ENCODE results near the gene STAC2.

Gene STAC2, protein sequence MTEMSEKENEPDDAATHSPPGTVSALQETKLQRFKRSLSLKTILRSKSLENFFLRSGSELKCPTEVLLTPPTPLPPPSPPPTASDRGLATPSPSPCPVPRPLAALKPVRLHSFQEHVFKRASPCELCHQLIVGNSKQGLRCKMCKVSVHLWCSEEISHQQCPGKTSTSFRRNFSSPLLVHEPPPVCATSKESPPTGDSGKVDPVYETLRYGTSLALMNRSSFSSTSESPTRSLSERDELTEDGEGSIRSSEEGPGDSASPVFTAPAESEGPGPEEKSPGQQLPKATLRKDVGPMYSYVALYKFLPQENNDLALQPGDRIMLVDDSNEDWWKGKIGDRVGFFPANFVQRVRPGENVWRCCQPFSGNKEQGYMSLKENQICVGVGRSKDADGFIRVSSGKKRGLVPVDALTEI

GRCh38 chr17:39225308-39225958 is at the start of gene STAC2:
Gene STAC2 (minus strand): TSS chr17:39225945. CDS start chr17:39225502, 443 bp downstream.
- DNase-seq (ENCODE audit: low read depth): no peak
- TF ChIP-seq CTCF (conservative IDR thresholded peaks at IDR 0.05; ENCODE audit: low read depth, low read length): no peak
- peak within 1 kb of the TSS; percentile 35 for H3K4me3 ChIP-seq (ENCODE audit: low read length)

- no peak overlapping the region for H3K4me3 ChIP-seq (ENCODE audit: low read length)
- no peak for DNase-seq (ENCODE audit: low read depth)
- TF ChIP-seq CTCF (conservative IDR thresholded peaks at IDR 0.05; ENCODE audit: low read depth, low read length): no peak
Measured at GRCh38 chr17:39271546-39271945, 45.8 kb upstream of the STAC2 start.

DNA sequence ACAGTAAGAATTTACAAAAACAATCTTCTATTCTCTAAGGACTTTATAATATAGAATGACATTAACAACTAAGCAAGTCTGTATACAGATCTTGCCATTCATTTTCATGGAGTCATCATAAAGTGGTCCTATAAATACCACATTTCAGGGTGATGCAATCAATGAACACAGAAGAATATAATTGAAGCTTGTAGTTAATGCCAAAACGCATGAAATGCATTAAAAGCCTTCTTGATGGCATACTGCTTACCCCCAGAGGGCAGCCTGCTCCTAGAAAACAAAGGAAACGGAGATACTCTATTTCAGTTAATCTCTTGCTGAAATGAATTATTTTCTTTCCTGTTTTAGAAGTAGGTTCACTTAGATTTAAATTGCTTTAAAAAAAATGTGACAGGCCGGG is 45.2 kb upstream of the STAC2 start:
- peak; percentile 62 for TF ChIP-seq CTCF (conservative IDR thresholded peaks at IDR 0.05; ENCODE audit: low read depth, low read length)
- no peak overlapping the region for H3K4me3 ChIP-seq (ENCODE audit: low read length)
- DNase-seq (ENCODE audit: low read depth): peak; percentile 16

DNA sequence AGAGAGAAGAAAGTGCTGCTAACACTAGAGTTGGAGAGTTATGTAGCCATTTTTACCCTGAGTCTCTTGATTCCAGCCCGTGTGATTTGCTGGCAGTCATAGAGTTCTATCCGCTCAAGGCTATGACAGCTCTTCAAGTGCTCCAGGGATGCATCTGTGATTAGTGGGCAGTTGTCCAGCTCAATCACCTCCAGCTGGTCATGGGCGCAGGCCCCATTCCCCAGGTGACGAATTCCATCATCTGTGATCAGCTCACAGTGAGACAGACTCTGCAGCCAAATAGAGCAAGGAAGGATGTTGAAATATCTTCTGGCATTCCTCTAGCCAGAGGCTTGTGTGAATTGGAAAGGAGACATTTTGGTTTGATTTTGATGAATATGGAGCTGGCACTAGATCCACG is 38.4 kb upstream of the STAC2 start:
- no peak for DNase-seq (ENCODE audit: low read depth)
- TF ChIP-seq CTCF (conservative IDR thresholded peaks at IDR 0.05; ENCODE audit: low read depth, low read length): no peak
- H3K4me3 ChIP-seq (ENCODE audit: low read length): no peak overlapping the region

DNA sequence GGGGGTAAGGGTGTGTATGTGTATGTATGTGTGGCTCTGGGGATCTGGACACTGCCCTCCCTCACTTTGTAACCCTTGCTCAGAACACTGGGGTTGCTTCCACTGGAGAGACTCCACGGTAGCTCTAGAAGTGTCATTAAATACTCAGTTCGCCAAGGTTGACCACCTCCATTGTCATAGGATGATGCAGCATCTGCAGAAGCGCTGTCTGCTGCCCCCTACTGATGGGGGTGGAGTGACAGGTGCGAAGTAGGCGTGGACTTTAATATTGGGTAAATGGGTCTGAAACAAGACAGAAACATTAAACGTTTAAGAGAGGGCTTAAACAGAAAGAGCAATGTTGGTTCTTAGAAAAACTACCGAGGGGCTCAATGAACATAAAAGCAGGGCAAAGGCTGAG is 35.5 kb upstream of the STAC2 start:
- peak; percentile 45 for TF ChIP-seq CTCF (conservative IDR thresholded peaks at IDR 0.05; ENCODE audit: low read depth, low read length)
- no peak overlapping the region for H3K4me3 ChIP-seq (ENCODE audit: low read length)
- DNase-seq (ENCODE audit: low read depth): no peak

DNA sequence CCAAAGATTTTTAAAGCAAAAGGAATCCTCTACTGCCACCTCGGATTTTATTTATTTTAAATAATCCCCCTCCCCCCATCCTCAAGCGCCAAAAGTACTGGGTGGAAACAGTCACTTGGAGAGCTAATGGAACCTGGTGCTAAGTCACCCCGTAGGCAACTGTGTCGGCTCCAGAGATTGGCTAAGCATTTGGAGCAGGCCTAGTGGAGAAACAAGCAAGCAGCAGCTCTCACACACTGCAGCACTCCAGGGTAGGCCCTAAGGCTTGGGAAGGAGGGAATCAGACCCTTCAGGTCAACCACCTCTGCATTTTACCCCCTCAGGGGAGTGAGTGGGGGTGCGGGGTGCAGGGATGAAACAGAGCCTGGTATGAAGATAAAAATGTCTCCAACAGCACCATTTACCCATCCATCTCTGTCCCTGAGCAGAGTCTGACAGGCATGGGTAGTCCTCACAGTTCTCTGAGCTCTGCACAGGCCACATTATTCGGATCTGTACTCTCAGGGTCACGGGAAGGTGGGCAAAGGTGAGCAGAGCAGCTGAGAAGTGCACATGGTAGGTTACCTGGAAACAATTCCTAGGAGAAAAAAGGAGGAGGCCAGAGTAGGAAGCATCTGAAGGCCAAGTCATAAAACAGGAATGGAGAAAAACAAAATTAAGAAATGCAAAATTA is 27.2 kb upstream of the STAC2 start:
- H3K4me3 ChIP-seq (ENCODE audit: low read length): no peak overlapping the region
- DNase-seq (ENCODE audit: low read depth): no peak
- no peak for TF ChIP-seq CTCF (conservative IDR thresholded peaks at IDR 0.05; ENCODE audit: low read depth, low read length)
